ENCODE data around the gene FAIM2. TPM values are rescaled to one million over a fixed set of nuclear protein-coding genes. Genes with fewer than 3 reads are reported as not detected.

The FAIM2 gene
- total and polyA plus RNA-seq, 11 donors = 0.33 to 15.0 (median 5.0) TPM

GRCh38 chr12:49847161-49847560 lies 56.5 kb downstream of the FAIM2 start:
- H3K36me3 ChIP-seq = no peaks in the 10 kb centered on the region
- DNase-seq (no peak), ATAC-seq (no peak)
- no peaks in the 10 kb centered on the region for H3K9me3 ChIP-seq
- H3K4me1 ChIP-seq = peaks cover 0 to 11% (median 6%) of the 10 kb centered on the region in 12 donors
- intact Hi-C loops (cut with DNase I) = loop anchor here in 2 of 10 donors (10.0 kb wide), 2 partner anchors 212 to 222 kb away; partner anchors contain the start of gene PRPF40B (in 1 of the 2)
- H3K27ac ChIP-seq = no peak overlapping the region
- TF ChIP-seq CTCF (IDR thresholded peaks at IDR 0.05) (no peak), POLR2A (IDR thresholded peaks at IDR 0.05) (no peak)
- WGBS, 4 donors = 50 to 65% (median 54%) methylated on average over 2 of the region's 2 CpGs
- peaks cover 0 to 34% (median 5%) of the 10 kb centered on the region in 9 donors for H3K27me3 ChIP-seq
- H3K4me3 ChIP-seq = no peak overlapping the region

- no peak for ATAC-seq
- Histone ChIP-seq H3K36me3 (no peaks in the 10 kb centered on the region), H3K27me3 (peaks cover 0 to 34% (median 5%) of the 10 kb centered on the region in 9 donors), H3K27ac (no peak overlapping the region), H3K4me1 (peaks cover 0 to 20% (median 12%) of the 10 kb centered on the region in 12 donors), H3K4me3 (no peak overlapping the region), H3K9me3 (no peaks in the 10 kb centered on the region)
- intact Hi-C loops (cut with DNase I) = loop anchor here in 2 of 10 donors (10.0 kb wide), 2 partner anchors 211 to 221 kb away; partner anchors contain the start of gene PRPF40B (in 1 of the 2)
- no peak for TF ChIP-seq CTCF (IDR thresholded peaks at IDR 0.05)
- no peak for TF ChIP-seq POLR2A (IDR thresholded peaks at IDR 0.05)
- DNase-seq = no peak
- 89 to 96% (median 89%) methylated on average over 2 of the region's 2 CpGs for WGBS, 4 donors
These were observed 57.7 kb downstream of the FAIM2 start for GRCh38 chr12:49846032-49846431.

GRCh38 chr12:49843876-49844437 lies 59.7 kb downstream of the FAIM2 start:
- no peak overlapping the region for H3K27ac ChIP-seq
- intact Hi-C loops (cut with DNase I) = loop anchor here in 3 of 10 donors (2.0 to 10.0 kb wide), 3 partner anchors 67 to 219 kb away; partner anchors contain the start of gene PRPF40B (in 1 of the 3)
- WGBS, 4 donors = 95 to 98% (median 95%) methylated on average over 4 of the region's 4 CpGs

More at GRCh38 chr12:49843876-49844437, 59.7 kb downstream of the FAIM2 start:
- Histone ChIP-seq H3K4me3 (peak overlapping the region in 1 of 12 donors; percentile 84), H3K4me1 (peaks cover 0 to 20% (median 12%) of the 10 kb centered on the region in 12 donors), H3K36me3 (no peaks in the 10 kb centered on the region), H3K27me3 (peaks cover 0 to 23% (median 0%) of the 10 kb centered on the region in 9 donors), H3K9me3 (no peaks in the 10 kb centered on the region)
- DNase-seq (no peak), ATAC-seq (no peak)
- TF ChIP-seq POLR2A (IDR thresholded peaks at IDR 0.05) (no peak), CTCF (IDR thresholded peaks at IDR 0.05) (no peak)

Measured in heart left ventricle (tissue), 16 donors.